NAMALWA (cell line): ENCODE data around the gene PRR35.
A peak's percentile ranks its signal among the peaks of the same experiment; 100 is the strongest.

Source experiments
- DNase-seq: peaks from one replicate; pipeline ENCODE4 v3.0.0-alpha.2; 2015; ENCODE audit warnings: low spot score

PRR35 gene

DNA sequence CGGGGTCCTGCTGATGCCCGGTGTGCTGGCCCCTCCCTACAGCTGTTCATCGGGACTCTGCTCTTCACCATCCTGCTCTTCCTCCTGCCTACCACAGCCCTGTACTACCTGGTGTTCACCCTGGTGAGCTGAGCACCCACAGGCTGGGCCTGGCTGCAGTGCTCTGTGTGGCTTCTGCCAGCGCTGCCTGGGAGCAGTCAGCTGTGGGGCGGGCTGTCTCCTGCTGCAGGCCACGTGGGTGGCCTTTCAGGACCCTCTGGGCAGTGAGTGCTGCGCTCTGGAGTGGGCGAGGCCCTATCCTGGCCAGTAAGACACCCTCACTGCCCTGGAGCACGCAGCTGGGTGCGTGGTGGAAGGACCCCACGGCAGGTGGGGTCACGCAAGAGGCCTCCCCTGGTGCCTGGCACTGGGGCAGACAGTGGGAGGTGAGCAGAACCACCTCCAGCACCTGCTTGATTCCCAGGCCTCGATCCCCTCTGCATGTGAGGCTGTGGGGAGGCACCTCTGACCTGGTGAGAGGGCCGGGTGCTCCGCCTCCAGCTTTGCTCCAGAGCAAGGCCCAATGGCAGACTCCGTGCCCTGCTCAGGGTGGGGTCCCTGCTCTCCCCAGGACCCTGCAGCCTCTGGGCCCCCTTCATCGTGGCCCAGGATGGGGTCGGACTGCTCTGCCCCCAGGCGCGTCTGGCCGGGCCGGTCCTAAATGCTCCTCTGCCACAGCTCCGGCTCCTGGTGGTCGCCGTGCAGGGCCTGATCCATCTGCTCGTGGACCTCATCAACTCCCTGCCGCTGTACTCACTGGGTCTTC is 20.1 kb downstream of the PRR35 start:
- no peak for DNase-seq

DNA sequence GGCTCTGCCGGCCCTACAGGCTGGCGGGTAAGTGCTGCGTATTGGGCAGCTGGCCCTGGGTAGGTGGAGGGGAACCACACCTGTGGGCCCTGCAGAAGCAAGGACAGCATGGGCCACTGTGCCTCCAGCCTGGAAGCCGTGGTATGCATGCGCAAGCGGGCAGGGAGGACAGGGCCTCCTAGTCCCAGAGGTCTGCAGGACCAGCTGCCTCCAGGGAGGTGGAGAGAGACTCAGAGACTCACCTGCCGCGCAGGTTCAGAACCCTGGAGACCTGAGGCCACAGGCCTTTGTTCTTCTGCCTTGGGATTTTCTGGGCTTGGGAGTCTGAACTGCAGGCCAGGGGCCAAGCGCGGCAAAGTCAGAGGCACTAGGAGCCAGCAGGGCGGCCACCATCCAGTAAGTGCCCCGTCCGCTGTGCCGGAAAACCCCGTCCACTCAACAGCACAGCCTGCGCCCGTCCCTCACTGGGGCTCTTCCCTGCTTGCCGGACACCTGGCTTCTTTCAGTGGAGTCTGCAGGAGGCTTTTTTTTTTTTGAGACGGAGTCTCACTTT is 20.8 kb downstream of the PRR35 start:
- DNase-seq: no peak

DNA sequence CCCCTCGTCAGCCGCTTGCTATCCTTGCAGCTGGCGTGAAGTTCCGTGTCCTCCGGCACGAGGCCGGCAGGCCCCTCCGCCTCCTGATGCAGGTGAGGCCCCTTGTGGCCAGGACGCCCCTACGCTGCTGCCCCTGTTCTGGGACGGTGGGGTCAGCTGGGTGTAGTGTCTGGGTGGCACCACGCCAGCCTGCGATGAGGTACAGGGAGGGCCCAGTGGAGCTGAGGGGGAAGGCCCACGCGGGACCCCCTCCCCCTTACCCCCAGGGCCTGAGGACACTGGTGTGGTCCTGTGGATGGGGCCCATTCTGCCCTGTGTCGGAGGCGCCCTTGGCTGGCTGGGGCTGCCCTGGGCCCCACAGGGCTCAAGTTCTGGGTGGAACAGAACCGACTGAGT is 22.0 kb downstream of the PRR35 start:
- DNase-seq: no peak

DNA sequence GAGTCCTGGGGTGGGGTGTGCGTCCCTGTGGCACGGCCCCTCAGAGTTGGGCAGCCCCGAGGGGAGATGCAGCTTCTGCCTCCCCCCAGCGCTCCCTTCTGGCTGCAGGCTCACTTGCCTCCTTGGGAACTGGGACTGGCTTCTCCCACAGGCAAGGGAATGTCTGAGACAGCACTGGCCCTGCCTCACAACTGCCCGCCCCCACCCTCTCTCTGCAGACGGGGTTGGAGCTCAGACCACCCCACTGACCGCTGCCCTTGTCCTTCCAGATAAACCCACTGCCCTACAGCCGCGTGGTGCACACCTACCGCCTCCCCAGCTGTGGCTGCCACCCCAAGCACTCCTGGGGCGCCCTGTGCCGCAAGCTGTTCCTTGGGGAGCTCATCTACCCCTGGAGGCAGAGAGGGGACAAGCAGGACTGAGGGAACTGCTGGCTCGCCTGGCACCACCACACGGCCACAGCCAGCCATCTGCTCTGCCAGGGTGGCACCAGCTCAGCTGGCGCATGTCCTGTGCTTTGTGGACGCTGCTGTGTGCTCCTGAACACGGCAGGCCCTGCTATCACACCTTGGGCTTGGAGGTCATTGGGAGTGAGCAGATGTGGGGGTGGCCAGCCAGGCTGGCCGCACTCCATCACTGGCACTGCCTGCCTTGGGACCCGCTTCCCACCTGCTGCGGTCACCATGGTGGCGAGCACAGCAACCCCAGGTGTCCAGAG is 22.6 kb downstream of the PRR35 start:
- DNase-seq: no peak

DNA sequence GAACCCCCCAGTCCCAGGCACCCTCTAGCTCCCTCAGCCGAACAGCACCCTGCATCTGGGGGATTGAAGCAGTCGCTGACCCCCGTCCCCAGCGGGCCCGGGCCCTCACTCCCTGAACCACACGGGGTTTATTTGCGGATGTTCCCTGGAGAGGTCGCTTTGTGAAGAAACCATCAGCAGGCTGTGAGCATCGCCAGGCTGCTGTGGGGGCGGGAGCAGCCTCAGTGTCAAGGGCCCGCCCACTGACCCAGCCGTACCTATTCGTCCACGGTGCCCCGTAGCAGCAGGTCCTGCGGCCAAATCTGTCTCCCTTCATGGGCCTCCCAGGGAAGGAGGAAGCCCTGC is 23.2 kb downstream of the PRR35 start:
- DNase-seq: no peak

DNA sequence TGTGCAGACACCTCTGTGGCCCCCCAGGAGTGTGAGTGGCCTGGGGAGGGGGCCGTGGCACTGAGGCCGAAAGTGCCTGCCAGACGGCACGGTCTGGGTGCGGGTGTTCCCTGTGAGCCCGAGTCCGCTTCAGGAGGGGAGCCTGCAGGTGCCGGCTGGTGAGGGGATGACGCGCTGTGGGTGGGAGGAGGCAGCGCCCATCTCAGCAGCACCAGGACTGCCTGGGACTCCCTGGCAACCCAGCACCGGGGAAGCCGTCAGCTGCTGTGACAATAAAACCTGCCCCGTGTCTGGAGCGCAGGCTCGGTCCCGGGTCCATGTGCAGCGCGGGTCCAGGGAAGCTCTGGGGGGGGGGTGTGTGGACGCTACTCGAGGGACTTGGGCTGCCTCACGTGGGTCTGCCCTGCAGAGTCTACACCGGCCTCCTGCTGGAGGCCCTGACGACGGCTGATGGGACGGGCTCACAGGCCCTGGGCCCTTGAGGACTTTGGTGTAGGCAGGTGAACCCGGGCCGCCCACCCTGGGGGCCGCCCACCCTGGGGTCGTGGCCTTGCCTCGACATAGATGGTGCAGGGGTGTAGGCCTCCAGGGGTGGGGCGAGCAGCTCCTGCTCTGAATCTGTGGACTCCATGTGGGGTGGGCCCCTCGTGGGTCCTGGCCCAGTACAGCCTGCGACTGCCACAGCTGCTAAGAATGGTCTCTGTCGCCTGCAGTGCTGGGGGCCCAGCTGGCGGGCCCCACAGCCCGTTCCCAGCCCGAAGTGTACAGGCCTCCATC is 23.8 kb downstream of the PRR35 start:
- no peak for DNase-seq

DNA sequence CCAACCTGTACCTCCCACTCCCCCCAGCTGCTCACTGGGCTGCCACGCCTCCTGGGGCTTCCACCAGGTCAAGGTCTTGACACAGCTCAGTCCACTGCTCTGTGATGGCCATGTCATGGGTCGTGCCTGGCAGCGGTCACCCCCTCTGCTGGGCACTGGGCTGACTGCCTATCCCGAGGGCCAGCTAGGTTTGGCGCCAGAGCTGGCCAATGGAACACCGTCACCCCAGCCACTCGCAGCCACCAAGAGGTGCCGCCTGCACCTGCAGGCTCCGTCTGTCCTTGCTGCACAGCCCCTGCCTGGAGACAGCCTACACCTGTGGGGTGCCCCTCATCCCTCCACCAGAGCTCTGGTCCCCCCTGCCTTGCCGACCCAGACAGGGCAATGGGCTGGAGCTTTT is 25.2 kb downstream of the PRR35 start:
- peak; percentile 36 for DNase-seq

DNA sequence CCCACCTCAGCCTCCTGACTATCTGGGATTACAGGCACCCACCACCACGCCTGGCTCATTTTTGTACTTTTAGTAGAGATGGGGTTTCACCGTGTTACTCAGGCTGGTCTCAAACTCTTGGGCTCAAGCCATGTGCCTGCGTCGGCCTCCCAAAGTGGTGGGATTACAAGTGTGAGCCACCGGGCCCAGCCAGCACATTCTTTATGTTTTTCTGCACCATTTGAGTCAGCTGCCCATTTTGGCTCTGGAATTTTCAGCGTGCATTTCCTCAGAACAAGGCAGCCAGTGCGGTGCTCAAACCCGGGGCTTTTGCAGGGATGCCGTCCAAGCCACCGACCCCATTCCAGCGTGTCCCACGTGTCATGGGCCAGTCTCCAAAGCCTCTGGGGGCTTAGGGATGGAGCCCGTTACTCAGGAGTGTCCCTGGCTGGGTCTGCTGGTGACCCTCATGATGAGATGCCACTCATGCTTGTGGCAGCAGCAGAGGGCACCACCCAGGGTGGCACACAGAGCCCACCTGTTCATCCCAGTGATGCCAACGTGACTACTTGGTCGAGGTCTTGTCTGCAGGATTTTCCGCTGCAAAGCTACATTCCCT is 26.0 kb downstream of the PRR35 start:
- no peak for DNase-seq

DNA sequence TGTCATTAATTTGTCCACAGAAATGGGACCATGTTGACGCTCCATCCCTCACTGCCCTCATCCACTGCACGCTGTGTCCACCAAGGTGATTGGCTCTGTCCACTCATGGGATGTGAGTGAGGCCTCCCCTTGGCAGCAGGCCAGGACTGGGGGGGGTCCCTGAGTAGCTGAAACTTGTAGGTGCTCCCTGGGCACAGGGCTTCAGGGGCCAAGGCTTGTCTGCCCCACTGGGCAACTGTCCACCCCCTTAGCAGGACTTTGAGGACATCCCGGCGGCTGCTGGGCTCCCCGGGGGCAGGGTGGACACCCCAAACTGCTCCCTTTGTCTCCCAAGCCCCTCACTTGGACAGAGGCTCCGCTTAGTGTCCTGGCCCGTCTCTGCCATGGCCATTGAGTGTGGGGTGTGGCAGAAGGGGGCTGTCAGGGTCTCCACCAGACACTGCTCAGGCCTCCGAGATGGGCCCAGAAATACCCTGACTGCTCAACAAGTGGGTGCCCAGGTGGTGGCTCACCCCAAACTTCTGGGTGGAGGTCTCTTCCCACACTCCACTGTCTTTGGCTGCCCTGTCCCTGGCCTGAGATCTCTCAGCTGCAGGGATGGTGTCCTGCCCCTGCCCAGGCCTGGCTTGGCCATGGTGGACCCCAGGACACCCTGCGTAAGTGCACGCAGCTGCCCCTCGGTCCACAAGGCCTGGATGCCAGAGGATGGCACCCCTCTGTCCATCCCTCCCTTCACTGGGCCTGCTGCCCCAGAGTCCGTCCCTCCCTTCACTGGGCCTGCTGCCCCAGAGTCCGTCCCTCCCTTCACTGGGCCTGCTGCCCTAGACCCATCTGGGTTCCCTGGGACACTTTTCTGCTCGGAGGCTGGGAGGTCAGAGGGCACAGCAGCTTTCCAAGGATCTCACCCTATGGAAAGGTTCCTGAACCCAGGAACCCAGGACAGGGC is 26.7 kb downstream of the PRR35 start:
- DNase-seq: no peak

DNA sequence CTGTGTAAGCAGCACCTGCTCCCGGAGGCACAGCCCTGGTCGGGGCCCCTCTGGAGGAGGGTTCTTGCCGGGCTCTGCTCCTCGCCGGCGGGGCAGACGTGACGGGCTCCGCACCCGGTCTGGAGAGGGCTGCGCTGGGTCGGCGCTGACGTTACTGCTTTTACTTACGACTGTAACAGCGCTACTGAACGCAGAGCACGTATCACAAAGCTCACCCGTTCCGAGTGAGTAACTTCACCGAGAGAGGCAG is 28.4 kb downstream of the PRR35 start:
- peak; percentile 83 for DNase-seq

DNA sequence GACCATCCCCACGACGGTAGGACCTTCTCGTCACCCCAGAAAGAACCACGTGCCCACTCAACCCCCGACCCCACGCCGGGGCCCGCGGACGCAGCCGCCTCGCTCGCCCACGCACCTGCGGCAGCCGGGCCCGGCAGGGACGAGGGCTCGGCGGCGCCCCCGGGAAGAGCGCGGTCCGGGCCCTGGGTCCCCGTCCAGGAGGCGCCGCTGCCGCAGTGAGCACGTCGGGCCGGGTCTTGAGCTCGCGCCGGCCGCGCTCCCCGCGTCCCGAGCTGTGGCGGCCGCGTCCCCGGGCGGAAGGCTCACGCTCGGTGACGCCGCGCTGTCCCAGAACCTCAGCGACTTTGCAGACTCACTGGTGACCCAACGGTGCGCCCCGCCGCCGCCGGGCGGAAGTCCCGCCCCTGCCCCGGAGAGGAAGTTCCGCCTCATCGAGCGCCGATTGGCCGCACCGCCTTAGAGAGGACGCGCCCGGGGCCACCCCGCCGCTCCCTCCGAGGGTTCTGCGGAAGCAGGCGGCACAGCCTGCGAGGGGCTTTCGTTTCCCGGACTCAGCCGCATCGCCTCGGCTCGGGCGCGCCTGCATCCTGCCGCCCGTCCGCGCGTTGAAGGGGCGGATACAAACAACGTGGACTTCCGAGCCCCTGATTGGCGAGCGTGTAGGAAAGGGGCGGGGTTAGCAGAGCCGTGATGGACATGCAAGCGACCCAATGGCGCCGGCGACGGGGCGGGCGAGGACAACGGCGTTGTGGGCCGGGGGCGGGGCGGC is 28.9 kb downstream of the PRR35 start:
- peak; percentile 95 for DNase-seq

DNA sequence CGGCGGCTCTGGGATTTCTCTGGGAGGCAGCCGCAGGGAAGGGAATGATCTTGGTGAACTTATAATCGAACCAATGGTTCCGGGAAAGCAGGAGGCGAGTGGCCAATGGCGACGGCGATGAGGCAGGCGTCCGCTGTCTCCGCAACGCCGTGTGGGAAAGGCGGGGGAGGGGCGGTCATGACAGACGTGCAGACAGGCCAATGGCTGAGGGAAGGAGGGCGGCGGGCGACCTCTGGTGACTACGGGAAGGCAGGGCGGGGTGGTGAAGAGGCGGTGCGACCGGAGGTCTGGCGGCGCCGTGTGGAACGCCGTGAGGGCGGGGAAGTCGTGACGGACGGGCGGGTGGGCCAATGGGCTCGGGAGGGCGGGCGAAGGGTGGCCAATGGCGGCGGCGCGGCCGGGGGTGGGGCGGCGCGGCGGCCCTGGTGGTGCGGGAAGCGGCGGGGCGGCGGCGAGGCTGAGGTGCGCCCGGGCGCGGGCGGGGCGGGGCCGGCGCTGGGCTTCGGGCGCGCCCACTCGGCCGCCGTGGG is 29.5 kb downstream of the PRR35 start, which contains the start of gene RAB40C:
Gene RAB40C (plus strand): TSS at position 409 of the 530 bp plus-strand sequence. CDS start 226 bp downstream, outside the sequence.
- peak; percentile 96 for DNase-seq

DNA sequence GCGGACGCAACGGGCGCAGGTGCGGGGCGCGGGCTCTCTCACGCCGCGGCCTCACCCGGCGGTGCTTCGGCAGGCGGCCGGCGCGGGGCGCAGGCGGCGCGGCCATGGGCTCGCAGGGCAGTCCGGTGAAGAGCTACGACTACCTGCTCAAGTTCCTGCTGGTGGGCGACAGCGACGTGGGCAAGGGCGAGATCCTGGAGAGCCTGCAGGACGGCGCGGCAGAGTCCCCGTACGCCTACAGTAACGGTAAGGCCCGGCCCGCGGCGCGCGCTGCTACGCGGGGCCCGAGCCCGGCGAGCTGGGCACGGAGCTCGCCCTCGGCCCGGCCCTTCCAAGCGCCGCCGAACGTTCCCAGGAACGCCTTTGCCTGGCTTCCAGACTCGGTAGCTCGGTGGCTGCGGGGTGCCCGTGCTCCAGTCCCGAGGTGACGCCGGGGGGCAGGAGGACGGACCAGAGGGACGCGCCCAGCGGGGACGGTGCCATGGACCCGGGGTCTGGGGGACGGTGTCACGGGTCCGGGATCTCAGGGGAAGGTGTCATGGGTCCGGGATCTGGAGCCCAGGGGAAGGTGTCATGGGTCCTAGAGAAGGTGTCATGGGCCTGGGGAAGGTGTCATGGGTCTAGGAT is 30.1 kb downstream of the PRR35 start:
- no peak for DNase-seq

DNA sequence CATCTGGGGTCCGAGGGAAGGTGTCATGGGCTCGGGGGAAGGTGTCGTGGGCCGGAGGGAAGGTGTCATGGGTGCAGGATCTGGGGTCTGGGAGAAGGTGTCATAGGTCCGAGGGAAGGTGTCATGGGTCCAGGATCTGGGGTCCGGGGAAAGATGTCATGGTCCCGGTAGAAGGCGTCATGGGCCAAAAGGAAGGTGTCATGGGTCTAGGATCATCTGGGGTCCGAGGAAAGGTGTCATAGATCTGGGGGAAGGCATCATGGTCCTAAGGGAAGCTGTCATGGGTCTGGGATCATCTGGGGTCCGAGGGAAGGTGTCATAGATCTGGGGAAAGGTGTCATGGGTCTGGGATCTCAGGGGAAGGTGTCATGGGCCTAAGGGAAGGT is 30.6 kb downstream of the PRR35 start:
- no peak for DNase-seq

DNA sequence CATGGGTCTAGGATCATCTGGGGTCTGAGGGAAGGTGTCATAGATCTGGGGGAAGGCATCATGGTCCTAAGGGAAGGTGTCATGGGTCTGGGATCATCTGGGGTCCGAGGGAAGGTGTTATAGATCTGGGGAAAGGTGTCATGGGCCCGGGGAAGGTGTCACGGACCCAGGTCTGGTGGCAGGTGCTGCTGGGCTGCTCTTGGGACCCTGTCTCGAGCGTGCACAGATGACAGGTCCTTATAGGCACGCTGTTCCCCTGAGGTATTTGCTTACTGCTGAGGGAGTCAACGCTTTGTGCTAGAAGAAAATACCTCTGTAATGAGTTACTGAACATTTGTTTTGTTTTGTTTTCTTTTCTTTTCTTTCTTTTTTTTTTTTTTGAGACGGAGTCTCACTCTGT is 31.0 kb downstream of the PRR35 start:
- DNase-seq: no peak

DNA sequence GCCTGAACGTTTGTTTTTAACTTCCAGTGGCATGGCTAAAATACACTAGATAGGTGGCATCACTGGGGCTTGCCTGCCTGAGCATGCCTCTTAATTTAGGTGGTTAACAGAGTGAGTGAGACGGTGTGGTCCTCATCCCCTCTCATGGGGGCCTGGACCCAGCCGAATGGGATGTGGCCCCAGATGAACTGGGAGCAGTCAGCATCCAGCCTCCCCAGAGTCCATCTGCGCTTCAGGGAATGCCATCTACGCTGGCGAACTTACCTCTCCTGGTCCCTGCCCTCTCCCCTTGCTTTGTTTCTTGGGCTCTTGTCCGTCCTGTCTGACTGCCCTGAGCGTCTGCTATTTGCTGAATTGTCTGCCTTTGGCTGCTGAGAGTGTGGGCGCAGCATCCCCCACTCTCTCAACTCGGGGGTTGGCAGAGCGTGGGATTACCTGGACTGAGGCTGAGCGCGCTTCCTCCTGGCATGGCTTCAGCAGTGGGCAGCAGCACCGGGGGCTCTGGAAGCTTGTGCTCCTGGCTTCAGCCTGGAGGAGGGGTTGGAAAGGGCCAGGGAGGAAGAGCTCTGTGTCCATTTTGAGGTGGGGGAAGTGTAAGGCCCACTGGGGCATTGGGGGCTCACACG is 31.8 kb downstream of the PRR35 start:
- no peak for DNase-seq

DNA sequence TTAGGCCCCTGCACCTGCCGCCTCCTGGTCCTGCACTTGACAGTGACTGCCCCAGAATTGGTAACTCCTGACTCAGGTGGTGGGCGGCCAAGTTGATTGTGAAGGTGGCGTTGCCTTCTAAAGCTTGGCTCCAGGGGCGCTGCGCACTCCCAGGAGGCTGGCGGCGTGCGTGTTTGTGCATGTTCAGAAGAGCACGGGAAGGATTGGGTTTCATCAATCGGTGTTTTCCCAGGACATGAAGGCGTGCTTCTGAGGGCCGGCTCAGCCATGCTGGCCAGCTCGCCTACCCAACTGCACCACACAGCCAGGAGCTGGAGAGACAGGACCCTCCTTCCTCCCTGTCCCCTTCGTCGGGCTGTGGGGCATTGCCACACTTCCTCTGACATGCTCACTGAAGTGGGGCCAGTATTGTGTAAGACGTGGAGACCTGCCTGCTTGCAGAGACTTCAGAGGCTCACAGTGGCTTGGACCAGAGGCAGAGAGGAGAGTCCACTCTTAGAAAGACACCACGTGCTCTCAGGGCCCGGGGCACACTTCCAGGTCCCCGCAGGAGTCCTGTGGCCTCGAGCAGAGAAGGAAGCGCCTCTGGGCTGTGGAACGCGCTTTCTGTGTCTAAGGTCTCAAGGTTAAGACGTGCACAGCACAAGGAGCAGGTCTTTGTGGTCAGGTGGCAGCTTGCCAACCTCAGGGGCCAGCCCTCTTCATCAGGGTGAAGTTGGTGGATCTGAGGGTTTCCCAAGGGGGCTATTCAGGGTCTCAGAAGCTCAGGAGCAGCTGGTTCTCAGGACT is 32.5 kb downstream of the PRR35 start:
- DNase-seq: no peak

DNA sequence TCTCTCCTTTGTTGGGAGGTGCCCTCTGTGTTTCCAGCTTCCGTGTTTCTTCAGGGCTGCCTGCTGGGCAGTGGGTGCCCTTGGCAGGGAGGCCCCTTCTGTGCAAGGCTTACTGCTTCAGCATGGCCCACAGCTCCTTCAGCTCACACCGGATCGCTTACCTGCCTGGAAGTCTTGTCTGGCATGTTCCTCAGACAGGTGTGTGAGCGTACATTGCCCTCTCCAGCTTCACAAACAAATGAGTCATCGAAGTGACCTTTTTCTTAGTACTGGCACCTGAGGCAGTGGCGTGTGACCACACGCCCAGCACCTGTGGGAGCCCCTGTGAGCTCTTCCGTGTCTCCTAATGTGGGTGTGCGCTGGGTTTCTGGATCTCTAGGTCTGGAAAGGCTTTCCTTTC is 33.2 kb downstream of the PRR35 start:
- DNase-seq: no peak

DNA sequence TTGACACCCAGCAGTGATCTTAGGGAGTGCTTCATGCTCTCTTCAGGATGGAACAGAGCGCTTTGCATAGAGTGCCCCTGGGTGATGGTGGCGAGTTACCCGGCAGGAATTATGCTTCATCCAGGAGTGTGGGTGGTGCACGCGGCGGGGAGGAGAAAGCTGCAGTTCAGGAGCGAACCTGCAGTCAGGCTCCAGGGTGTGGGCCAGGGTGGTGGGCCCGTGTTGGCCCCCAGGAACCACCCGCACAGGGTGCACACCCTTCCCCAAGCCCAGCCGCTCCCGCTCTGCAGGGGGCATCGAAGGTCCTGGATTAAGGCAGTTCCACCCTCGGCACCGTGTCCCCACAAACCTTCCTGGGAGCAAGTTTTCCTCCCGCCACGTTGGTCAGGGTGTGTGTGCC is 33.6 kb downstream of the PRR35 start:
- no peak for DNase-seq
